ENCODE results near the gene PCDHGA10.
"Not testable (repeated sequence)": the region's sequence is repeated elsewhere in the genome, so short reads cannot be mapped to it uniquely, and the experiment has no call there.

Gene PCDHGA10

DNA sequence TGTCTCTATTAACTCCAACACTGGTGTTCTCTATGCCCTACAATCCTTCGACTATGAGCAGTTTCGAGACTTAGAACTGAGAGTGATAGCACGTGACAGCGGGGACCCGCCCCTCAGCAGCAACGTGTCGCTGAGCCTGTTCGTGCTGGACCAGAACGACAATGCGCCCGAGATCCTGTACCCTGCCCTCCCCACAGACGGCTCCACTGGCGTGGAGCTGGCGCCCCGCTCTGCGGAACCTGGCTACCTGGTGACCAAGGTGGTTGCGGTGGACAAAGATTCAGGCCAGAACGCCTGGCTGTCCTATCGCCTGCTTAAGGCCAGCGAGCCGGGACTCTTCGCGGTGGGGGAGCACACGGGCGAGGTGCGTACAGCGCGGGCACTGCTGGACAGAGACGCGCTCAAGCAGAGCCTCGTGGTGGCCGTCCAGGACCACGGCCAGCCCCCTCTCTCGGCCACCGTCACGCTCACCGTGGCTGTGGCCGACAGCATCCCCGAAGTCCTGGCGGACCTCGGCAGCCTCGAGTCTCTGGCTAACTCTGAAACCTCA lies 10.0 kb downstream of the PCDHGA10 start:
- no peak for DNase-seq

DNA sequence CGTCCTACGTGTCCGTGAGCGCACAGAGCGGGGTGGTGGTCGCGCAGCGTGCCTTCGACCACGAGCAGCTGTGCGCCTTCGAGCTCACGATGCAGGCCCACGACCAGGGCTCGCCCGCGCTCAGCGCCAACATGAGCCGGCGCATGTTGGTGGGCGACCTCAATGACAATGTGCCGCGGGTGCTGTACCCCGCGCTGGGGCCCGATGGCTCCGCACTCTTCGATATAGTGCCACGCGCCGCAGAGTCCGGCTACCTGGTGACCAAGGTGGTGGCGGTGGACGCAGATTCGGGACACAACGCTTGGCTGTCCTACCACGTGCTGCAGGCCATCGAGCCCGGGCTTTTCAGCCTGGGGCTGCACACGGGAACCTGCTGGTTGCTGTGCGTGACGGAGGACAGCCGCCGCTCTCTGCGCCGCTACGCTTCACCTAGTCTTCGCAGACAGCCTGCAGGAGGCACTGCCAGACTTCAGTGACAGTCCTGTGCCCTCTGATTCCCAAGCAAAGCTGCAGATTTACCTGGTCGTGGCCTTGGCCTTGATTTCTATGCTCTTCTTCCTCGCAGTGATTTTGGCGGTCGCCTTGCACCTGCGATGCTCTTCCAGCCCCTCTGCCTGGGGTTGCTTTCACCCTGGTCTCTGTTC lies 15.1 kb downstream of the PCDHGA10 start:
- DNase-seq: no peak

- DNase-seq: no peak
Observed at GRCh38 chr5:141430332-141431113, 17.7 kb downstream of the PCDHGA10 start, which contains the start of gene PCDHGA12. TSS of gene PCDHGA12 (plus strand) at chr5:141430507. CDS start at chr5:141430760, 253 bp downstream.

GRCh38 chr5:141431286-141431685 lies 18.5 kb downstream of the PCDHGA10 start:
- DNase-seq: no peak

GRCh38 chr5:141432308-141432707 lies 19.5 kb downstream of the PCDHGA10 start:
- not testable (repeated sequence) for DNase-seq

GRCh38 chr5:141432726-141433125 lies 19.9 kb downstream of the PCDHGA10 start:
- not testable (repeated sequence) for DNase-seq

DNA sequence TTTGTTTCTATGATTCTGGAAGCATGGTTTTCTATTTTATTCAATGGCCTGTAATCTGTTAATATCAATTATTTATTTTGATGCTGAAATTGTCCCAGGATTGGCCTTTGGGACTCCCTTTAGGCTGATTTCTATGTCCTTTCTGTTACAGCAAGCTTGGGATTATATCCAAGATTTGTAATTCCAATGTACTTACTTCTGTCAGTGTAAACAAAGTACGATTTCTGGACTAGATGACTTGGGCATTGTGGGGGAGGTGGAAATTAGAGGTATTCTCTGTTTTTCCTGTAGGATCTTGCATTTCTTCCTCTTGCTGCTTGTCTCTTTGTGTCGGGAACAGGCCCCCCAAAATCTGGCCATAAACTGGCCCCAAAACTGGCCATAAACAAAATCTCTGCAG lies 21.2 kb downstream of the PCDHGA10 start:
- no peak for DNase-seq

GRCh38 chr5:141437221-141437620 lies 24.4 kb downstream of the PCDHGA10 start:
- no peak for DNase-seq

GRCh38 chr5:141439411-141440141 lies 26.8 kb downstream of the PCDHGA10 start:
- DNase-seq: no peak

GRCh38 chr5:141440341-141440740 lies 27.6 kb downstream of the PCDHGA10 start:
- DNase-seq: no peak

GRCh38 chr5:141441571-141442170 lies 28.9 kb downstream of the PCDHGA10 start:
- DNase-seq: no peak

DNA sequence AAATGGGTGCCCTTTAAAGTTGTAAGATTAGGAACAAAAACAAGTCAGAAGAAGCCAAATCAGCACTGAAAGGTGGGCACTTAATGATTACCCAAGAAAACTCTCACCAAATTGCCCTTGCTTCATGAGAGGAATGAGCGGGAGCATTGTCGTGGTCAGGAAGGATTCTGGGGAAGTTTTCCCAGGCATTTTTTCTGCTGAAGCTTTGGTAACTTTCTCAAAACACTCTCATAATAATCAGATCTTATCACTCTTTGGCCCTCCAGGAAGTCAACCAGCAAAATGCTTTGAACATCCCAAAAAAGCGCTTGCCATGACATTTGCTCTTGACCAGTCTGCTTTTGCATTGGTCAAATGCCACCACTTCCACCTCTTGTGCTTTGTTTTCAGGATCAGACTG lies 52.6 kb downstream of the PCDHGA10 start:
- no peak for DNase-seq
